ENCODE data around the gene SLC8A3.

Gene SLC8A3

GRCh38 chr14:70177081-70177800 is 11.5 kb downstream of the SLC8A3 start:
- DNase-seq (ENCODE audit: low read depth), result no peak

GRCh38 chr14:70173569-70173968 is 15.2 kb downstream of the SLC8A3 start:
- no peak for DNase-seq (ENCODE audit: low read depth)

GRCh38 chr14:70171726-70172125 is 17.0 kb downstream of the SLC8A3 start:
- DNase-seq (ENCODE audit: low read depth), result no peak

- DNase-seq (ENCODE audit: low read depth), result no peak
These were observed 17.8 kb downstream of the SLC8A3 start for GRCh38 chr14:70170976-70171375.

- DNase-seq (ENCODE audit: low read depth), result no peak
These were observed 20.3 kb downstream of the SLC8A3 start for GRCh38 chr14:70168406-70168805.

- no peak for DNase-seq (ENCODE audit: low read depth)
These were observed 22.1 kb downstream of the SLC8A3 start for GRCh38 chr14:70166530-70167203.

- DNase-seq (ENCODE audit: low read depth), result no peak
These were observed 26.4 kb downstream of the SLC8A3 start for GRCh38 chr14:70162358-70162757.

GRCh38 chr14:70156592-70156991 is 32.2 kb downstream of the SLC8A3 start:
- DNase-seq (ENCODE audit: low read depth), result no peak

DNA sequence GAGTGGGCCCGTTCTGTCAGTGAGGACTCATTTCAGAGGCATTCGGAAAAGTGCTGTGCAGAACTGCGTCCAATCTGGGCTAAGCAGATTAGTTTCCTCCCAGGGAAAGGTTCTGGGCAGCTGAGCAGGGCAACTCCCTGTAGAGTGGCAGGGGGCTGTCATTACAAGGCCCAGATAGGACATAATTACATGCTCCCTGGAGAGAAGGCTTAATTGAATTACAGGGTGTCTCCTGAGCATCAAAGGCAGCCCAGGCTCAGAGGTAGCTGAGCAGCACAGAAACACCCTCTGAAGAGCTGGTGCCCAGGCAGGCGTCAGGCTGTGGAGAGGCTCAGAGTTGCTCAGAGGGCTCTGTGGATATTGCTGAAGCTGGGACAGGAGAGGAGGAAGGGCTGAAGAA is 36.0 kb downstream of the SLC8A3 start:
- no peak for DNase-seq (ENCODE audit: low read depth)

DNA sequence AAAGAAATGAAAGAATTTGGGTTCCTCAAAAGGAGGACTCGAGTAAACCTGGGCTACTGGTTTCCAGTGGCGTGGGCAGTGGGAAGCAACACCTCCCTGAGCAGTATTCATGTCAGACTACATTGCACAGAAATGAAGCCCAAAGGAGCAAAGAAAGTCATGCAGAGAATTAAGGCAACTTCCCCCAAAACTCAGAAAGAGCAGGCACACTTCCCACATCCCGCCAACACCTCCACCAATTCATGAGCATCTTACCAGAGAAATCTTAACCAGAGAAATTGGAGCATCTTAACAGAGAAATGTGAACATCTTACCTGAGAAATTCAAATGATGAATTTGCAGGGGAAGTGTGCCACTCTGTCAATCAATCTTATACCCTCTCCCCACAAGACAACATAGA is 36.7 kb downstream of the SLC8A3 start:
- DNase-seq (ENCODE audit: low read depth), result no peak

GRCh38 chr14:70149596-70150165 is 39.1 kb downstream of the SLC8A3 start:
- DNase-seq (ENCODE audit: low read depth), result no peak

- no peak for DNase-seq (ENCODE audit: low read depth)
These were observed 39.7 kb downstream of the SLC8A3 start for GRCh38 chr14:70148911-70149595.

- no peak for DNase-seq (ENCODE audit: low read depth)
These were observed 40.4 kb downstream of the SLC8A3 start for GRCh38 chr14:70148351-70148750.

DNA sequence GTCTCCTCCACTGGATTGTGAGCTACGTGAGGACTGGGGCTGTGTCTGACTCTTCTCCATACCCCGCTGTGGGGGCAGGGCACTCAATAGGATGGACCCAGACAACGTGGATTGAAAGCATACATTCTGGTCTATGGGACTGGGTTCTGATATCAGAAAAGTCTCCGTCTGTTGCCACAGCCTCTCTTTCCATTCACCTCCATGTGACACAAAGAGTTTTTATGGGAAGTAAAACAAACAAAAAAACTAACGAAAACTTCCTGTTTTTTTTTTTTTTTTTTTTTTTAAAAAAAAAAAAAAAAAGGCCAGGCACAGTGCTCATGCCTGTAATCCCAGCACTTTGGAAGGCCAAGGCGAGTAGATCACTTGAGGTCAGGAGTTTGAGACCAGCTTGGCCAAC is 44.7 kb downstream of the SLC8A3 start:
- no peak for DNase-seq (ENCODE audit: low read depth)

- DNase-seq (ENCODE audit: low read depth), result no peak
These were observed 45.4 kb downstream of the SLC8A3 start for GRCh38 chr14:70143306-70143705.

DNA sequence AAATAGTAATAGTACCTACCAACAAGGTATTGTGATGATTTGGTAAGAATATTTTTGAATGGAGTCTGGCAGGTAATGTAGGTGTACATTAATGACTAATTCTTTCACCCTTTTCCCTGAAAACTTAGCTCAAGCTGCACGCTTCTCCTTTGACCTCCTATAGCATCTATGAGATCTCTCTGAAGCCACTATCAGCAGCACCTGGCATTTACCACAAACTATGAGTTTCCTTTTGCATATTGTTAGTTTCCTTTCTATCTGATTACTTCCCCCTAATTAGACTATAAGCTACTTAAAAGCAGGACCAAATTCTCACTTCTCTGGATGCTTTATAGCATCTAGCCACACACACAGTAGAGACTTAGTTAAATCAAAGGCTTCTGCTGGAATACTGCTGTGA is 48.1 kb downstream of the SLC8A3 start:
- DNase-seq (ENCODE audit: low read depth), result no peak

DNA sequence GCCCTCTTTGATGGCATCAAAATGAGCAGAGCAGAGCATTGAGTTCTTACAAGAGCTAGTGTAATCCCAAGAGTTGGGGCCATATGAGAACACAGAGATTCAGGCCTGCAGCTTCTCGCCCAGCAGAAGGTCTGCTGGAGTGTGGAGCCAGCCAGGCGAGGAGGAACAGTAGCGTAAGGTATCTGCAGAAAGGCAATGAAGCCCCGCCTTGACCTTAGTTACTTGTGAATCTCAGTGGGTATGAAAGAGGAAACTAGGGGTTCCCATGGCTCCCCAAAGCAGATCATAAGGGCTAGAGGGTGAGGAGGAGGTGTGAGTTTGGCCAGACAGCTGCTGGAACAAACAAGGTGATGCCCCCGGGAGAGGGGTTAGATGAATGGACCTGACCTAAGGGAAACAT is 49.4 kb downstream of the SLC8A3 start:
- DNase-seq (ENCODE audit: low read depth), result no peak

DNA sequence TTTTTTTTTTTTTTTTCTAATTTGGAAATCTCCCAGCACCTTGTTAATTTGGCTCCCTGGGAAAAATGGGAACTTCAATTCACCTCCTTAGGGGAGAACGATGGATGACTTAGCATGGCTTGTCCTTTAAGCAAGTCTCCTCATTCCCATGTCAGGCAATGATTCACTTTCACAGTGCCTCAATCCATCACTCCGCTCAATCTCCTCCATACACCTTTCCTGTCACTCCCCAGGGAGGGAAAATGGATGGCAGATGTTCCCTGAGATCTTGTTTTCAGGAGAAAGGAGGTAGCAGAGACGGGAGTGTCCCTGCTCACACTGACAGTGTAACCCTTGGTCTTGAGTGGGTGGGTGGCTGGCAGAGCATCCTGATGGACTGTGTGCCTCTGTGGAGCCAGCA is 51.0 kb downstream of the SLC8A3 start:
- DNase-seq (ENCODE audit: low read depth), result no peak

- no peak for DNase-seq (ENCODE audit: low read depth)
These were observed 55.3 kb downstream of the SLC8A3 start for GRCh38 chr14:70133461-70133860.

DNA sequence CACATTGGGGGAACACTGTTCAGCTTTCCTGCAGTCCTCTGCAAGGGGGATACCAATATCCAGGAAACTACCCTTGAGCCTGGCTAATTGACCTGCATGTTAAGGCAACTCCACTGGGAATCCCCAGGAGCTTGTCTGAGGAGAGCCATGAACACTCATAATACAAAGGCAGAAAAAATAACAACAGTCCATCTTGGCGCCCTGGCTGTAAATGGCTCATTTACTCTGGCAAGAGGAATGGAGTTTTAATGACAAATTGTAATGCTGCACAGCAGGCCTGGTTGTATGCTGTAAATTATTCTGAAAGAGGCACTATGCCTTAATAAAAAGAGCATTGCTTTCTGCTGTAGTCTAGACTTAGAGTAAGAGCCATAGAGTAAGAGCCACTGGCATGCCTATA is 58.3 kb downstream of the SLC8A3 start:
- no peak for DNase-seq (ENCODE audit: low read depth)

GRCh38 chr14:70127186-70127585 is 61.6 kb downstream of the SLC8A3 start:
- DNase-seq (ENCODE audit: low read depth), result no peak

DNA sequence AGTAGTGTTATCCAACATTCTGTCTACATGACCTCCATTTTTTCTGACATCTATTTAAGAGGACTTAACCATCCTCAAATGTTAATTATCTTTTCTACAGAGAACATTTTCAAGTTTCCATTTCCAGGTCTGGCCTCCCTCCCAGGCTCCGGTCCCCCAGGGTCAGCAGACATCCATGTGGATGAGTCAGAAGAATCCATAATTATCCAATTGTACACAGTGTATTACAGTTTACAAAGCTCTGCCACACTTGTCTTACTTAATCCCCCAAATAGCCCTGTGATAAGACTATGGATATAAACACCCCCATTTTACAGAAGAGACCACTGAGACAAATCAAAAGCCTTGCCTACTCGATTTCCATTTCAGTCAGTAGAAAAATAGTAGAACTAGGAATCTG is 65.0 kb downstream of the SLC8A3 start:
- no peak for DNase-seq (ENCODE audit: low read depth)

GRCh38 chr14:70121521-70121920 is 67.2 kb downstream of the SLC8A3 start:
- no peak for DNase-seq (ENCODE audit: low read depth)

All from HS-27A (cell line).